Caco-2 (cell line): Measurements from ENCODE around the gene BHLHE40. TPM values are rescaled to one million over a fixed set of nuclear protein-coding genes. Genes with fewer than 3 reads are reported as not detected.
A peak's percentile ranks its signal among the peaks of the same experiment; 100 is the strongest.

ENCODE experiments used
- BruUV-seq: library from RNA; stranded (reverse); fragments of 400-500 nt; replicated peaks from 2 replicates; lab custom pipeline; 2021; lab: Mats Ljungman, UMichigan
- CTCF ChIA-PET: fragments of 300-600 bp; sonication (Branson Sonifier 250); formaldehyde crosslinking; loops from one replicate; lab custom pipeline; 2022; ENCODE audit warnings: antibody characterized with exemption; lab: Charles Lee
- POLR2A ChIA-PET: fragments of 300-600 bp; sonication (Branson Sonifier 250); formaldehyde crosslinking; loops from one replicate; lab custom pipeline; 2022; ENCODE audit warnings: antibody characterized with exemption; lab: Charles Lee
- DNase-seq, 2 experiments: peaks; one replicate each; pipeline versions ENCODE4 v3.0.0 to v3.0.0-alpha.2; 2020 to 2022
- H3K27me3 ChIP-seq: replicated peaks from 2 replicates; pipeline ENCODE4 v1.6.0; 2011; ENCODE audit warnings: low read length; ENCODE audit not compliant: control insufficient read depth, insufficient read depth
- H3K36me3 ChIP-seq: 2 replicates; pipeline ENCODE4 v1.5.1; 2011; ENCODE audit warnings: low read length; ENCODE audit not compliant: control insufficient read depth, insufficient read depth
- H3K4me1 ChIP-seq: fragments of 250-450 bp; sonication (Bioruptor Pico); 2 replicates; pipeline ENCODE4 v1.5.1; 2020; ENCODE audit warnings: mild to moderate bottlenecking
- H3K4me3 ChIP-seq: 2 replicates; pipeline ENCODE4 v1.5.1; 2011; ENCODE audit warnings: low read depth, mild to moderate bottlenecking, control low read depth, low read length
- H3K9me3 ChIP-seq: fragments of 250-450 bp; sonication (Bioruptor Pico); 2 replicates; pipeline ENCODE4 v1.5.1; 2020; ENCODE audit warnings: mild to moderate bottlenecking, moderate library complexity
- H3K27ac Mint-ChIP-seq: one replicate; pipeline ENCODE4 v1.8.0; 2022; ENCODE audit warnings: mixed read lengths; ENCODE audit not compliant: unreplicated experiment
- H3K27me3 Mint-ChIP-seq: one replicate; pipeline ENCODE4 v1.8.0; 2022; ENCODE audit warnings: mixed read lengths; ENCODE audit not compliant: insufficient read depth, unreplicated experiment
- H3K36me3 Mint-ChIP-seq: one replicate; pipeline ENCODE4 v1.8.0; 2022; ENCODE audit warnings: mild to moderate bottlenecking, mixed read lengths; ENCODE audit not compliant: insufficient read depth, unreplicated experiment
- H3K4me1 Mint-ChIP-seq: one replicate; pipeline ENCODE4 v1.8.0; 2022; ENCODE audit warnings: low read depth, mixed read lengths; ENCODE audit not compliant: unreplicated experiment
- H3K4me3 Mint-ChIP-seq: one replicate; pipeline ENCODE4 v1.8.0; 2022; ENCODE audit warnings: mild to moderate bottlenecking, moderate library complexity, mixed read lengths; ENCODE audit not compliant: unreplicated experiment
- H3K9me3 Mint-ChIP-seq: one replicate; pipeline ENCODE4 v1.8.0; 2022; ENCODE audit warnings: mixed read lengths; ENCODE audit not compliant: unreplicated experiment
- intact Hi-C: fragments of 100-400 bp; cut with micrococcal nuclease; formaldehyde crosslinking; loops from one replicate; pipeline ENCODE4 v1.10.0; 2022; ENCODE audit not compliant: unreplicated experiment
- total RNA-seq: library from RNA; stranded (reverse); gene quantifications from 2 replicates; pipeline ENCODE4 v1.2.3, GENCODE V29; 2022
- TF ChIP-seq, protein P1 (sequence below), 2 experiments: fragments of 200-600 bp in 1 of 2; IDR thresholded peaks; 1 replicate in 1 of 2; 2 replicates in 1 of 2; pipeline versions ENCODE4 v1.5.1 to v1.8.0; 2011 to 2022; ENCODE audit warnings: antibody characterized with exemption in 1 of 2, control low read depth in 1 of 2, inconsistent platforms in 1 of 2, low read depth in 1 of 2, low read length in 1 of 2, mild to moderate bottlenecking in 1 of 2, moderate library complexity in 1 of 2; ENCODE audit not compliant: insufficient read depth in 1 of 2, severe bottlenecking in 1 of 2, unreplicated experiment in 1 of 2

Gene BHLHE40
- total RNA-seq, 1 experiment from 2014 or later, result 8.5 TPM

DNA sequence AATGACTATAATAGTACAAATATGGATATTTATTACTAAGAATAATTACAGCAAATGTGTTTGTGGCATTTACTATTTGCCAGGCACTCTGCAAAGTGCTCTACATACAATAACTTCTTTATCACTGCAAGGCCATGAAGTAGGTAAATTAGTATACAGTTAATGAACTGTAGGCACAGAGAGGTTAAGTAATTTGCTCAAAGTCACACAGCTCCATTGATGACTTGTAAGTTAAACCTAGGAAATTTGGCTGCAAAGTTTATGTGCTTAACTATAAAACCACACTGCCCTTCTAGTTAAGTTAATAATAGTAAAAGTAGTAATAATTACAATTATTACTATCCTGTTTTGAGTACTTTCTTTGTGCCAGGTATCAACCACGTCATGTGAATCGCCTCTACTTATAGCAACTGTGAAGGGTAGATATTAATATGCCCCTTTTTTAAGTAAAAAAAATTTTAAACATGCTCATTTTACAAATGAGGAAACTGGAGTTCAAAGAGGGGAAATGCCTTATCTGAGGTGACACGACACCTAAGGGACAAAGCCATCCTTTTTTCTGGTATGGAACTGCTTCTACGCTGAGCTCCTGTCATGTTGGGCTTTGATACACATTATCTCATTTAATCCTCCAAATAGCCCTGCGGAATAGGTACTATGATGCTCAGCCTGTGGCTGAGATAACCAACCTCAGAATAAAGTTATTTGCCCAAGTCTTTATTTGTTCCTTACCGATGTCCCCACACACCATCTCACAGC lies 8.5 kb downstream of the BHLHE40 start:
- Mint-ChIP-seq H3K27ac (peak overlapping the region; percentile 79), H3K36me3 (peaks cover 5% of the 10 kb centered on the region), H3K27me3 (no peaks in the 10 kb centered on the region), H3K9me3 (no peaks in the 10 kb centered on the region), H3K4me3 (peak overlapping the region; percentile 71), H3K4me1 (peaks cover 31% of the 10 kb centered on the region)
- Histone ChIP-seq H3K4me1 (peaks cover 18% of the 10 kb centered on the region), H3K36me3 (no peaks in the 10 kb centered on the region; the same call in 1 of the 2 replicates), H3K27me3 (no peaks in the 10 kb centered on the region), H3K4me3 (peak overlapping the region; percentile 46), H3K9me3 (no peaks in the 10 kb centered on the region)
- no peak for DNase-seq
- intact Hi-C loops, result loop anchor here (1.0 to 2.0 kb wide), 2 partner anchors 9 to 35 kb away; no protein-coding TSS in a partner anchor
- BruUV-seq, result no TSS peak
- TF ChIP-seq, protein P1, sequence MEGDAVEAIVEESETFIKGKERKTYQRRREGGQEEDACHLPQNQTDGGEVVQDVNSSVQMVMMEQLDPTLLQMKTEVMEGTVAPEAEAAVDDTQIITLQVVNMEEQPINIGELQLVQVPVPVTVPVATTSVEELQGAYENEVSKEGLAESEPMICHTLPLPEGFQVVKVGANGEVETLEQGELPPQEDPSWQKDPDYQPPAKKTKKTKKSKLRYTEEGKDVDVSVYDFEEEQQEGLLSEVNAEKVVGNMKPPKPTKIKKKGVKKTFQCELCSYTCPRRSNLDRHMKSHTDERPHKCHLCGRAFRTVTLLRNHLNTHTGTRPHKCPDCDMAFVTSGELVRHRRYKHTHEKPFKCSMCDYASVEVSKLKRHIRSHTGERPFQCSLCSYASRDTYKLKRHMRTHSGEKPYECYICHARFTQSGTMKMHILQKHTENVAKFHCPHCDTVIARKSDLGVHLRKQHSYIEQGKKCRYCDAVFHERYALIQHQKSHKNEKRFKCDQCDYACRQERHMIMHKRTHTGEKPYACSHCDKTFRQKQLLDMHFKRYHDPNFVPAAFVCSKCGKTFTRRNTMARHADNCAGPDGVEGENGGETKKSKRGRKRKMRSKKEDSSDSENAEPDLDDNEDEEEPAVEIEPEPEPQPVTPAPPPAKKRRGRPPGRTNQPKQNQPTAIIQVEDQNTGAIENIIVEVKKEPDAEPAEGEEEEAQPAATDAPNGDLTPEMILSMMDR (IDR thresholded peaks at IDR 0.05; ENCODE audit: insufficient read depth in 1 of 2, low read depth in 1 of 2, low read length in 1 of 2, severe bottlenecking in 1 of 2, unreplicated experiment in 1 of 2), result no peak
- POLR2A ChIA-PET, result interaction anchor here (0.6 kb wide), 1 partner anchor 12 kb away, joined by 3 read pairs; no protein-coding TSS in a partner anchor
- CTCF ChIA-PET, result no interaction called here

DNA sequence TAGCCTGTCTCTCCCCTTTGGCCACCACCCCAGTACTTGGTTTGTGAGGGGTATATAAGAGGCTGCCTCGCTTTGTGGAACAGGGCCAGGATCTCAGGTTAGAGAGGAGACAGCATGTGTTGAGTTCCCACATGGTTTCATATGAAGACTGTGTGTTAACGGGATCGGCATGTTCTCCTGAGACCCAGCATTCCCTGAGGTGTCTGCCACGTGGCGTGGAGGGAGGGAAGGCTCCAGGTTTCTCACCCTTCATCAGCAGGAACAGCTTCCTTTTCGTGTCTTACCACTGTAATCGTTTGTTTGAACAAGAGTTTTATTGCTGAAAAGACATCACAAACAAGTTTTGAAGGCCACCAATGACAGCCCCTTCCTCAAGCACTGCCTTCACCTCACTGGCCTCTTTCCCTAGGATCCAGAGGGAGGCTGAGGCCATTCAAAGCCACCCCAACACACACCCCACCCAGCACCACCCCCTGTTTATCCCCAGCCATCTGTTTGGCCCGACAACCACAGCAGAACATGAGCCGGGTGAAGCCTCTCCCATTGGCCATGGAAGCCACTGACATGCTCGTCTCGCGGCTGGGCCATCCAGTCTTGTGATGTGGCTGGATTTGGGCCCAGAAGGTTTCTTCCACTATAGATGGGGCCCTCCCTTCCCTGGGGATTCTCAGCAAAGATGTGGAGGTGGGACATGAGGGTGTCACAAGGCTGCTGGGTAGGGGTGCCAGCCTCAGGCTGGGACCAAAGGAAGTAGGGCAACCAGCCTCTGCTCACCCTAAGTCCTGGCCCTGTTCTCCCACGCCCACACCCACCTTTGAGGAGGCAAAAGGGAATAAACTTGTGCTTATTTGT lies 10.0 kb downstream of the BHLHE40 start:
- DNase-seq, result no peak
- Mint-ChIP-seq H3K4me1 (peaks cover 20% of the 10 kb centered on the region), H3K4me3 (no peak overlapping the region), H3K9me3 (no peaks in the 10 kb centered on the region), H3K27ac (no peak overlapping the region), H3K36me3 (peaks cover 5% of the 10 kb centered on the region), H3K27me3 (no peaks in the 10 kb centered on the region)
- BruUV-seq, result no TSS peak
- peaks cover 15% of the 10 kb centered on the region for H3K4me1 ChIP-seq
- no peak overlapping the region for H3K4me3 ChIP-seq
- ChIA-PET POLR2A (no interaction called here), CTCF (no interaction called here)
- no peaks in the 10 kb centered on the region for H3K36me3 ChIP-seq
- intact Hi-C loops, result no loop called here
- TF ChIP-seq, protein P1 (IDR thresholded peaks at IDR 0.05; ENCODE audit: insufficient read depth in 1 of 2, low read depth in 1 of 2, low read length in 1 of 2, severe bottlenecking in 1 of 2, unreplicated experiment in 1 of 2), result no peak
- no peaks in the 10 kb centered on the region for H3K9me3 ChIP-seq
- H3K27me3 ChIP-seq, result no peaks in the 10 kb centered on the region

DNA sequence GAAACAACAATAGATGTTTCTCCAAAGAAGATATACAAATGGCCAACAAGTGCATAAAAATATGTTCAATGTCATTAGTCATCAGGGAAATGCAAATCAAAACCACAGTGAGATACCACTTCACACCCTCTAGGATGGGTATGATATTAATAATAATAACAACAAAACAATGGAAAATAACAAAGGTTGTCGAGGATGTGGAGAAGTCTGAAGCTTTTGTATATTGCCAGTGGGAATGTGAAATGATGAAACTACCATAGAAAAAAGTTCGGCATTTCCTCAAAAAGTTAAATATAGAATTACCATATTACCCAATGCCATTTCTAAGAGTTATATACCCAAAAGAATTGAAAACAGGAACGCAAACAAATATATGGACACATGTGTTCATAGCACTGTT lies 10.8 kb downstream of the BHLHE40 start:
- Histone ChIP-seq H3K36me3 (no peaks in the 10 kb centered on the region), H3K4me1 (peaks cover 22% of the 10 kb centered on the region), H3K27me3 (no peaks in the 10 kb centered on the region), H3K9me3 (no peaks in the 10 kb centered on the region), H3K4me3 (no peak overlapping the region)
- H3K4me3 Mint-ChIP-seq, result no peak overlapping the region
- no peak for DNase-seq
- POLR2A ChIA-PET, result no interaction called here
- no peaks in the 10 kb centered on the region for H3K9me3 Mint-ChIP-seq
- H3K27me3 Mint-ChIP-seq, result no peaks in the 10 kb centered on the region
- CTCF ChIA-PET, result no interaction called here
- H3K27ac Mint-ChIP-seq, result no peak overlapping the region
- intact Hi-C loops, result no loop called here
- TF ChIP-seq, protein P1 (IDR thresholded peaks at IDR 0.05; ENCODE audit: insufficient read depth in 1 of 2, low read depth in 1 of 2, low read length in 1 of 2, severe bottlenecking in 1 of 2, unreplicated experiment in 1 of 2), result no peak
- H3K4me1 Mint-ChIP-seq, result peaks cover 20% of the 10 kb centered on the region
- peaks cover 5% of the 10 kb centered on the region for H3K36me3 Mint-ChIP-seq
- no TSS peak for BruUV-seq
